Adipose tissue (tissue), 3 donors: ENCODE results near the gene RAI1. TPM values are rescaled to one million over a fixed set of nuclear protein-coding genes. Genes with fewer than 3 reads are reported as not detected.

Source experiments
- polyA plus RNA-seq, 3 donors: library from polyadenylated mRNA; stranded (reverse); fragments of 200-250 nt; gene quantifications; one replicate each; pipeline ENCODE4 v1.2.3, GENCODE V29; 2013
- donor health status: healthy with polysubstance abuse.
- donor health status: Bipolar disorder and iron deficiency.
- donor health status: healthy.

The RAI1 gene
- polyA plus RNA-seq, 3 donors: 4.5 to 9.3 (median 6.4) TPM

Other genes starting within 250 kb of the RAI1 start
- gene MED9, start 204.5 kb upstream of the RAI1 start, polyA plus RNA-seq: 10 to 100 TPM in 1 of 3 donors, 1 to 10 TPM in 2; 7.4 to 13.8 (median 9.4) TPM
- 100 to 1,000 TPM in 2 of 3 donors, 10 to 100 TPM in 1; 36.7 to 608 (median 240) TPM for gene RASD1, start 185.1 kb upstream of the RAI1 start, polyA plus RNA-seq
- 100 to 1,000 TPM in 1 of 3 donors, 10 to 100 TPM in 2; 40.9 to 263 (median 44.0) TPM for gene PEMT, start 89.8 kb upstream of the RAI1 start, polyA plus RNA-seq
- 100 to 1,000 TPM in 2 of 3 donors, 10 to 100 TPM in 1; 81.5 to 282 (median 109) TPM for gene SREBF1, start 155.5 kb downstream of the RAI1 start, polyA plus RNA-seq